NCI-H1092 treated with DMSO at 0.1 percent for 48 hours (cell line): Measurements from ENCODE around the gene DNAJB5.
"Not testable (repeated sequence)": the region's sequence is repeated elsewhere in the genome, so short reads cannot be mapped to it uniquely, and the experiment has no call there.

Experiments used
- DNase-seq: peaks from one replicate; lab custom pipeline; 2025; lab: John Stamatoyannopoulos, UW

DNAJB5 gene

GRCh38 chr9:35000535-35001284 lies 11.2 kb downstream of the DNAJB5 start:
- no peak for DNase-seq

DNA sequence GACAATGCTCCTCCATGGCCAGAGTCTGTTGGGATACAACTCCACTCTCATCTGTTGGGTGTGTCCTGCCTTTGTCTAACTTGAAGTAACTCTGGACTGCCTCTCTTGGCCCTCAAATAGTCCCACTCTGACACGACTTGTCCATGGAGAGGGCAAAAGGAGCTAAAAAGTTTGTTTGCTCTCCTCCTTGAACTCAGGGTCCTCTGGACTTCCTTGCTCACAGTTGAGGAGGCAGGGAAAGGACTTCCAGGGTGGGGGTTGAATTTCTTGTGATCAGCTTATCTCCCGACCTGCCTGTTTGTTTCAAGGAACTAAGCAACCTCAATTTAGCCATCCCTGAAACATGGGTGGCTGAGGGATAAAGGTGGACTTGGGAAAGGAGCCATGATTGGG lies 11.7 kb downstream of the DNAJB5 start:
- no peak for DNase-seq

GRCh38 chr9:35001803-35002502 lies 12.4 kb downstream of the DNAJB5 start:
- DNase-seq: no peak

DNA sequence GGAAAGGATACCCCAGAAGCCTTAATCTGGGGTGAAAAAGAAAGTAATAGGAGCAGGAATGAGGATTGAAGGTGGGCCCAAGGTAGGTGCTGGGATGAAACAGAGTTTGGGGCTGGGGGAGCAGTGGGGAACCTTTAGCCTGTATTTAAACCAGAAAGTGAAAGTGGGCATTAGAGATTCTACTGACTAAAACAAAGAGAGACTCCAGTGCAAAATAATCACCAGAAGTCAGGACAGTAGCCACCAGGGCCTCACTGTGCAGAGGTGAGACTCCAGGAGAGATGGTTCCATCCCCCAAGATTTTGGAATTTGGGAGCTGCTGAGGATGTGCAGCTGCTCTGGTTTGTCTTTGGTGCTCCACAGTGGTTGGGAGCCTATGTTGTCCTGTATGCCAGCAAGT lies 13.1 kb downstream of the DNAJB5 start:
- no peak for DNase-seq

GRCh38 chr9:35004299-35004698 lies 14.8 kb downstream of the DNAJB5 start:
- DNase-seq: not testable (repeated sequence)

DNA sequence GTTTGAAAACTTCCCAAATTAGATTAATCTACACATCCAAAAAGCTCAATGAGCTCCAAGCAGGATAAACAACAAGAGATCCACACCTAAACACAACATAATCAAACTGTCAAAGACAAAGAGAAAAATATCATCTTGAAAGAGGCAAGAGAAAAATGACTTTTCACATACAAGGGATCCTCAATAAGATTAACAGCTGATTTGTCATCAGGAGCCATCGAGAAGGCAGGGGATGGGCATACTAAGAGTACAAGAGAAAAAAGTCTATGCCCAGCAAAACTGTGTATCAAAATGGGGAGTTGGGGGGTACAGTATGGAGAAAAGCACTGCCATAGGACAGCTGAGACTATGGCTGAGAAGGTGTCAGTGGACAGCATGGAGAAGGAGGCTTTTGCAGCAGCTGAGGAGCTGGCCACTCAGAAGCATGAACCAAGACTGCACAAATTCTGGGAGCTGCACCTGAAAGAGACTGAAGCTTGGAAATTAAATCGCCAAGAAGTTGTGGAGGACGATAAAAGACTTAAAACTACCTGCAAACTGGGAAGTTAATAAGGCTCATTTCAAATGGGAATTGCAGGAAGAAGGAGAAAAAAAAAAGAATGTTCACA lies 20.9 kb downstream of the DNAJB5 start:
- no peak for DNase-seq

DNA sequence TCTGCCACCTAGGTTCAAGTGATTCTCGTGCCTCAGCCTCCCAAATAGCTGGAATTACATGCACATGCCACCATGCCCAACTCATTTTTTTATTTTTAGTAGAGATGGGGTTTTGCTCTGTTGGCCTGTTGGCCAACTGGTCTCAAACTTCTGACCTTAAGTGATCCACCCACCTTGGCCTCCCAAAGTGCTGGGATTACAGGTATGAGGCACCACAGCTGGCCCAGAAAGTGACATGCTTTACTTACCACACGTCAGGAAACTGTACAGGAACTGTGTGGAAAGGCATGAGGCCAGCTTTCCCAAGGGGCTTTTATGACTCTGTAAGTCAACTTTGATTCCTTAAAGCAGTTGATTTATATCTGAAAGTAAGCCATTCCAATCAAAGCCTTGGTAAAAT lies 25.0 kb downstream of the DNAJB5 start:
- no peak for DNase-seq

- not testable (repeated sequence) for DNase-seq
Observed at GRCh38 chr9:35023443-35023842, 33.9 kb downstream of the DNAJB5 start.

DNA sequence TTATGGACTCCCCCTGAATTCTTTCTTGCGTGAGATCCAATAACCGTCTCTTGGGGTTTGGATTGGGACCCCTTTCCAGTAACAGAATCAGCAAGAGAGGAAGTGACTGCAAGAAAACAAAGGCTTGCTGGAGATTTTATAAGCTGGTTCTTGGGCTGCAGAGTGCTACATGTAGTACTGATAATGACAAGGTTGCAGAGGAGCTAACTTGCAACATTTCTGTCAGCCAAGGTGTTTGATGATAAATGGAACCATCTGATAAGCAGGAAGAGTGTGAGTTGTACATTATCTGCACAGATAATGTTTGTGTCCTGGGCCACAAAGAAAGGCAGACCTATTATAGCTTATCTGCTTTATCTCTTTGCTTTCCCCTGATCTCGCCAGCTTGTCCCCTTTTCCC lies 37.1 kb downstream of the DNAJB5 start:
- DNase-seq: no peak

- DNase-seq: no peak
Observed at GRCh38 chr9:35027374-35027773, 37.8 kb downstream of the DNAJB5 start.

DNA sequence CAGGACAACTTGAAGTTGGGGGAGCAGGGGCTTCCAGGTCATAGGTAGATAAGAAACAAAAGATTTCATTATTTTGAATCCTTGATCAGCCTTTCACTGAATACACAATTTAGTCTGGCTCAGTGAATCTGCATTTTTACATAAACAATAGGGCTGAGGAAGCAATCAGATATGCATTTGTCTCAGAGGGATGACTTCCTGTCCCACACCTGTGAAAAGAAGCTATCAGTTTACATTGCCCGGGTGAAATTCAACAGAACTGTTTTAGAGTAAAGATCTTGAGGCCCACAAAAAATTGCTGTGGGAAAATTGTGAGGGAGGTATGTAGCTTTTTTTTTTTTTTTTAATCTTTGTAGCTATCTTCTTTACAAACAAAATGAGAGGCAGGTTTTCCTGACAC lies 38.3 kb downstream of the DNAJB5 start:
- no peak for DNase-seq

DNA sequence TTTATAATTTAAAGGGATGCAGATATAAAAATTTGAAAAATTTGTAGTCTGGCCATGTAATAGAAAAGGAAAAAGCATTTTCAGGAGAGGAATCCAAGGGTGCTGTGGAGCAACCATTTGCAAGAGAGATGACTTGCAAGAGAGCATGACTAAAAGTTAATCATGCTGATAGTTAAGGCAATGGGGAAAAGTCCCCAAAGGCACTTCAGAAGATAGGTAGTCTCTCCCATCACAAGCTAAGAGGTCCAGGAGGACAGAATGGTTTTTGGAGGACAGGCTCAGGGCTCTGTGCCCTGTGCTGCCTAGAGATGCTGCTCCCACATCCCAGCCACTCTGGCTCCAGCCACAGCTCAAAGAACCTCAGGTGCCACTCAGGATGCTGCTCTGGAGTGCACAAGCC lies 38.8 kb downstream of the DNAJB5 start:
- DNase-seq: no peak

DNA sequence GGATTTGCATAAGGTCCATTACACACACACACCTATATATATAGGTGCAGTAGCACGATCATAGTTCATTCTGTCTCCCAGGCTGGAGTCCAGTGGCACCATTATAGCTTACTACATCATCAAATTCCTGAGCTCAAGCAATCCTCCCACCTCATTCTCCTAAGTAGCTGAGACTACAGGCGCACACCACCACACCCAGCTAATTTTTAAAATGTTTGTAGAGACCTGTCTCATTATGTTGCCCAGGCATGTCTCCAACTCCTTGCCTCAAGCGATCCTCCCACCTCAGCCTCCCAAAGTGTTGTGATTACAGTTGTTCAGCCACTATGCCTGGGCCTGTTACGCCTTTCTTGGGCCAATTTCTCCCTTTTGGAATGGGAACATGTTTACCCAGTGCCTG lies 39.7 kb downstream of the DNAJB5 start:
- DNase-seq: no peak

DNA sequence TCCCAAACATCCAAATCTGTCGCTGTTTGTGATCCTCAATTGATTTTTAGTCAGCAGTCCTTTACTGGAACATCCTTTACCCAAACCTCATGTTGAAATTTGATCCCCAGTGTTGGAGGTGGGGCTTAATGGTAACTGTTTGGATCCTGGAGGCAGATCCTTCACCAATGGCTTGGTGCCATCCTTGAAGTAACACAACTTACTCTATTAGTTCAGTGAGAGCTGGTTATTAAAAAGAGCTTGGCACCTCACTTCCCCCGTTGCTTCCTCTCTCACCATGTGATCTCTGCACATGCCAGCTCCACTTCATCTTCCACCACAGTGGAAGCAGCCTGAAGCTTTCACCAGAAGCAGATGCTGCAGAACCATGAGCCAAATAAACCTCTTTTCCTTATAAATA lies 40.3 kb downstream of the DNAJB5 start:
- no peak for DNase-seq

DNA sequence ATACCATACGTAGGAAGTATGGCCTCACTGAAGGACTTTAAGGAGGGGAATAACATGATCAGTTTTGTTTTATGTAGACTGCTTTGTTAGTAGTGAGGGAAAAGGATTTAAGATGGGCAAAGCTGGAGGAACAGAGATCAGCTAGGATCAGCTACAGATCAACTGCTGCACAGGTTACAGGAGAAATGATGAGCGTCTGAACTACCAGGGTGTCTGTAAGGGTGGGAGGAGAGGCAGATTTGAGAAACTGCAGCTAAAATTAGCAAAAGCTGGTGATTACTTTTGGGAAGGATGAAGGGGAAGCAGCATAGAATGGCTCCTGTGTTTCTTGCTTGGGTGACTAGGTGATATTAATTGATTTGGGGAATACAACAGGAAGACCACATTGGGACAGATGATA lies 43.6 kb downstream of the DNAJB5 start:
- DNase-seq: no peak

DNA sequence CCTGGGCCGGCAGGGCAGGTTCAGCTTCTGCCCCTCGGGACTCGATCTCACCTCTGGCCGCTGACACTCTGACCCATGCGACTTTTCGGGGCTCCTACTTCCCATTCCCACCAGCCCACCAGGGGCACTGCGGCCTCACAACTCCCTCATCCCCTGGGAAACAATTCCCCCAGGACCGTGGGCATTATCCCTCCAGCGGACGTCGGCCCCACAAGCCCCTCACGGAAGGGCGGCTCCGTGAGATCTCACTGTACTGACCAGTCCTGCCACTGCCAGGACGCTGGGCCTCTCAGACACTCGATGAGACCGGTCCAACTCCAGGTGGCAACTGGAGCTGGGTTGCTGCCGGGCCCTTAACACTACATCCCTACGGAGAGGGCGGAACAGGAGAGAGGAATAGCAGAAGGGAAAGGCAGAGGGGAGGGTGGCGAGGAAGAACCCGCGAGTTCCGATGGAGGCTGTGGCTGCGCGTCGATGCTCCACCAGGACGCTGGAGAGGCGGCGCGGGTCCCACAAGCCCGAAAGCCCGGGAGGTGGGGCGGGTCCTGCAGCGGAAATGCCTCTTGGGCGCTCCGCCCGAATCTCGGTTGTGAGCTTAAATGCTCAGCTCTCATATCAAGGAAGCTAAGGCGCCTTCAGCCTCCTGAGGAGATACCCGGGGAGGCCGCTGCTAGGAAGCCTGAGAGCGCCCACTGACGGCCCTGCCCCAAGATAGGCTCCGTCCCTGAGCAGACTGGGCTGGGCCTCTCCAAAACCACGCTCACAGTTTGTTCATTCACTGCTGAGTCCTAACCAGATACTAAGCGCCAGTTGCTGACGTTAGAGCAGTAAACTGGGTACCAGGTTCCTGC lies 46.5 kb downstream of the DNAJB5 start:
- DNase-seq: no peak

DNA sequence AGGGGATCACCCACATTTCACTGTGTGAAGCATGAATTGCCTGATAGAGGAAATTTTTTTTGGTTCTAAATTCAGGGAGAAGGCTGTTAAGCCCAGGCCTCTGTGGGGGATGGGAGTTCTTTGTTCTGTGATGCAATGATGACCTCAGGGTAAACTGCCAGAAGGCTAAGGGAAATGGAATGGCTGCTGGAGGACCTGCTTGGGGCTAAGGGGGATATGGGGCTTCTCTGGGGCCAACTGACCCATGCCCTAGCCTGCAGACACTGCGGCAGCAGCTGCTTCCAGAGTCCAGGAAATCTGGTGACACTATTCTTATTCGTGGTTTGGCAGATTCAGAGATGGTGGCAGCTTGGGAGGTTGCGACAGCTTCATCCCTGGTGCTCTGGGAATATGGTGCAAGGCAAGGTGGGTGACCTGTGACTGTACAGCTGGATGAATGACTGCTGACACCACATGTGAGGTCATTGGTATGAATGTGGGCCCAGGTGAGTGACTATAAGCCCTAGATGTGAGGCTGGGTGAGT lies 52.6 kb downstream of the DNAJB5 start:
- DNase-seq: no peak

DNA sequence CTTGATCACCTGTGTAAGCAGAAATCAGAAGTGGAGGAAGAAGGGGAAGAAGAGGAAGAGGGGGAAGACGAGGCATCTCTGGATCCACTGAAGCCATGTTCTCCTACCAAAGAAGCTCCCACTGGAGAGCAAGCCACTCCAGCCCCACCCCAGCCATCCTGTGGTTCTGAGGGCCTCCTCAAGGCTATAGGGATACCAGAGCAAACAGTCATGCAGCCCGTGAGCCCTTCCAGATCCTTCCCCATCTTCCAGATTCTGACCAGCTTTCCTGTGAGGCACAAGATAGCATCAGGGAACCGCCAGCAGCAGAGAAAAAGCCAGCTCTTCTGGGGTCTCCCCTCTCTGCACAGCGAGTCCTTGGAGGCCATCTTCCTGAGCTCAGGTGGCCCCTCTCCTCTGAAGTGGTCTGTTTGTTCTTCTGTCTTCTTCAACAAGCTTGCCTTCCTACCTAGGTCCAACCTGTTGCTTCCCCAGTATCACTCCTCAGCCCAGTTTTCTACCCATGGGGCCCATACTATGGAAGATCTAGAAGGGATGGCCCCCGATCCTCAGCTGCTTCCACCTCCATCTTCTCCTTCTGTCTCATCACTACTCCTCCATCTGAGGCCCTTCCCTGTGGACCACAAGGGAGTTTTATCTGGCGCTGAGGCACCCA lies 53.5 kb downstream of the DNAJB5 start:
- DNase-seq: no peak

DNA sequence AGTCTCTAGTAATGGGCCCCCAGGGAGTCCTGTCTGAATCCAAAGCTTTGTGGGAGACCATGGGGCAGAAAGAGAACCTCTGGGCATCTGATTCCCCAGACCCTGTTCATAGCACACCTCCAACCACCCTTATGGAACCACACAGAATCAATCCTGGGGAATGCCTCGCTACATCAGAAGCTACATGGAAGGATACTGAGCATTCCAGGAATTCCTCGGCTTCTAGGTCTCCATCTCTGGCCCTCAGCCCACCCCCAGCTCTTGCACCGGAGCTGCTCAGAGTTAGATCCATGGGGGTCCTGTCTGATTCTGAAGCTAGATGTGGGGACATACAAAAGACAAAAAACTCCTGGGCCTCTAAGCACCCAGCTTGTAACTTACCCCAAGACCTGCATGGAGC lies 54.5 kb downstream of the DNAJB5 start:
- DNase-seq: no peak
